Endothelial cell of umbilical vein (primary cell): ENCODE data around the gene OR2H1. TPM values are rescaled to one million over a fixed set of nuclear protein-coding genes. Genes with fewer than 3 reads are reported as not detected.

Source experiments
- BruUV-seq: library from RNA; stranded (reverse); fragments of 400-500 nt; replicated peaks from 2 replicates; lab custom pipeline; 2021; lab: Mats Ljungman, UMichigan
- CTCF ChIA-PET: fragments of 300-600, 350-600 bp; sonication (Branson Sonifier 250); formaldehyde crosslinking; loops from one replicate; lab custom pipeline; 2021; ENCODE audit warnings: antibody characterized with exemption, inconsistent platforms; lab: Charles Lee
- POLR2A ChIA-PET: fragments of 300-600, 350-600 bp; sonication (Branson Sonifier 250); formaldehyde crosslinking; loops from one replicate; lab custom pipeline; 2021; ENCODE audit warnings: antibody characterized with exemption, inconsistent platforms; lab: Charles Lee
- DNase-seq: peaks from one replicate; pipeline ENCODE4 v3.0.0-alpha.2; 2011; ENCODE audit warnings: low read depth, low spot score
- FAIRE-seq: peaks from 2 replicates; lab custom pipeline; 2011; peaks lifted over from hg19 to GRCh38; lab: Jason Lieb, UNC
- H2AFZ ChIP-seq: 2 replicates; pipeline ENCODE4 v1.6.0; 2012; ENCODE audit warnings: low read depth, low read length, control low read depth, inconsistent platforms
- H3K27ac ChIP-seq: 2 replicates; pipeline ENCODE4 v1.5.1; 2011; ENCODE audit warnings: low read depth, mild to moderate bottlenecking, control low read depth, low read length, moderate library complexity; ENCODE audit not compliant: insufficient read depth
- H3K27me3 ChIP-seq, 2 experiments: 2 replicates each; pipeline versions ENCODE4 v1.6.0 to v1.6.1; 2011; ENCODE audit warnings: low read length in 2 of 2, mixed read lengths in 1 of 2; ENCODE audit not compliant: control insufficient read depth in 2 of 2, insufficient read depth in 2 of 2
- H3K36me3 ChIP-seq, 2 experiments: 2 replicates in 1 of 2; 3 replicates in 1 of 2; pipeline ENCODE4 v1.5.1; 2011; ENCODE audit warnings: low read length in 2 of 2, mild to moderate bottlenecking in 1 of 2, moderate library complexity in 1 of 2; ENCODE audit not compliant: control insufficient read depth in 2 of 2, insufficient read depth in 2 of 2; ENCODE audit errors: extremely low read depth in 1 of 2
- H3K4me1 ChIP-seq: 3 replicates; pipeline ENCODE4 v1.5.1; 2011; ENCODE audit warnings: mild to moderate bottlenecking, low read length; ENCODE audit not compliant: control insufficient read depth, insufficient read depth; ENCODE audit errors: extremely low read depth
- H3K4me2 ChIP-seq: 2 replicates; pipeline ENCODE4 v1.6.1; 2011; ENCODE audit warnings: low read length, control low read depth, mixed read lengths; ENCODE audit not compliant: insufficient read depth
- H3K4me3 ChIP-seq, 3 experiments: fragments of 200-600 bp in 1 of 3; sonication (generic), shearing (Covaris generic) in 1 of 3; replicated peaks in 1 of 3; 2 replicates each; pipeline ENCODE4 v1.5.1; 2011 to 2016; ENCODE audit warnings: control low read depth in 3 of 3, low read length in 3 of 3, mild to moderate bottlenecking in 2 of 3, inconsistent platforms in 1 of 3, low read depth in 1 of 3, moderate library complexity in 1 of 3; ENCODE audit not compliant: insufficient read depth in 1 of 3
- H3K79me2 ChIP-seq: 2 replicates; pipeline ENCODE4 v1.6.0; 2012; ENCODE audit warnings: low read length, inconsistent platforms; ENCODE audit not compliant: control insufficient read depth, insufficient read depth
- H3K9ac ChIP-seq: replicated peaks from 2 replicates; pipeline ENCODE3; 2011; ENCODE audit warnings: low read length, control low read depth; ENCODE audit not compliant: insufficient read depth; ENCODE audit errors: extremely low read depth
- H3K9me1 ChIP-seq: replicated peaks from 3 replicates; pipeline ENCODE4 v1.6.0; 2011; ENCODE audit warnings: mild to moderate bottlenecking, low read length; ENCODE audit not compliant: control insufficient read depth, insufficient read depth; ENCODE audit errors: extremely low read depth
- H3K9me3 ChIP-seq: replicated peaks from 2 replicates; pipeline ENCODE4 v1.5.1; 2012; ENCODE audit warnings: low read length, inconsistent platforms; ENCODE audit not compliant: control insufficient read depth, insufficient read depth
- H4K20me1 ChIP-seq: replicated peaks from 2 replicates; pipeline ENCODE3; 2011; ENCODE audit warnings: mild to moderate bottlenecking, low read length; ENCODE audit not compliant: control insufficient read depth, insufficient read depth; ENCODE audit errors: extremely low read depth
- EZH2 ChIP-seq: IDR thresholded peaks from 2 replicates; pipeline ENCODE4 v1.6.1; 2012; ENCODE audit warnings: borderline replicate concordance, low read depth, mild to moderate bottlenecking, moderate library complexity, low read length, inconsistent platforms; ENCODE audit not compliant: severe bottlenecking
- FOS ChIP-seq: IDR thresholded peaks from 2 replicates; pipeline ENCODE4 v1.6.1; 2011; ENCODE audit warnings: mild to moderate bottlenecking, low read length, moderate library complexity, borderline replicate concordance; ENCODE audit not compliant: insufficient read depth
- GATA2 ChIP-seq: IDR thresholded peaks from 2 replicates; pipeline ENCODE4 v1.7.0; 2011; ENCODE audit warnings: low read depth, mild to moderate bottlenecking, moderate library complexity, mixed read lengths, low read length; ENCODE audit not compliant: insufficient read length, insufficient read depth
- JUN ChIP-seq: IDR thresholded peaks from 2 replicates; pipeline ENCODE4 v1.6.1; 2011; ENCODE audit warnings: borderline replicate concordance, low read depth; ENCODE audit not compliant: insufficient read length, insufficient read depth
- POLR2A ChIP-seq: IDR thresholded peaks from 2 replicates; pipeline ENCODE4 v1.6.1; 2012; ENCODE audit warnings: low read depth, mild to moderate bottlenecking, control low read depth, low read length
- POLR2AphosphoS5 ChIP-seq: IDR thresholded peaks from 2 replicates; pipeline ENCODE4 v1.6.1; 2012; ENCODE audit warnings: low read depth, mild to moderate bottlenecking, control low read depth, low read length, moderate library complexity; ENCODE audit not compliant: insufficient read depth
- dilution Hi-C: fragments of 300-500 bp; cut with MboI; formaldehyde crosslinking; loops from one replicate; pipeline ENCODE4 v1.15.0; 2019; ENCODE audit warnings: low sequenced_read_pairs; ENCODE audit not compliant: extremely low pct_ligation_motif_present
- intact Hi-C: fragments of 100-400 bp; cut with micrococcal nuclease; formaldehyde crosslinking; loops from one replicate; pipeline ENCODE4 v1.10.0; 2022
- polyA plus RNA-seq, 4 experiments: library from polyadenylated mRNA; depleted of rRNA in 3 of 4; stranded (reverse) in 3 of 4; unstranded in 1 of 4; fragments of >200 nt; gene quantifications; 2 replicates each; pipeline versions ENCODE4 v1.2.1 to v1.2.3, GENCODE V29; 2011 to 2012; ENCODE audit warnings: missing spikeins in 1 of 4
- total RNA-seq: library from RNA; stranded (reverse); gene quantifications from 2 replicates; pipeline ENCODE4 v1.2.3, GENCODE V29; 2021
- TF ChIP-seq, protein P1 (sequence below): IDR thresholded peaks from 2 replicates; pipeline ENCODE4 v1.6.1; 2011; ENCODE audit not compliant: insufficient read depth, insufficient read length
- TF ChIP-seq, protein P2 (sequence below), 2 donors: IDR thresholded peaks; 1 replicate in 1 of 2; 2 replicates in 1 of 2; pipeline ENCODE4 v1.5.1; 2011; ENCODE audit warnings: low read length in 2 of 2, mild to moderate bottlenecking in 2 of 2, moderate library complexity in 2 of 2, control low read depth in 1 of 2, inconsistent platforms in 1 of 2, low read depth in 1 of 2; ENCODE audit not compliant: insufficient read depth in 1 of 2; ENCODE audit errors: extremely low read depth in 1 of 2

Gene OR2H1
- total and polyA plus RNA-seq, 2 donors (not counting 3 experiments of a cell fraction or from before 2014, with no cell fraction given), result not detected

DNA sequence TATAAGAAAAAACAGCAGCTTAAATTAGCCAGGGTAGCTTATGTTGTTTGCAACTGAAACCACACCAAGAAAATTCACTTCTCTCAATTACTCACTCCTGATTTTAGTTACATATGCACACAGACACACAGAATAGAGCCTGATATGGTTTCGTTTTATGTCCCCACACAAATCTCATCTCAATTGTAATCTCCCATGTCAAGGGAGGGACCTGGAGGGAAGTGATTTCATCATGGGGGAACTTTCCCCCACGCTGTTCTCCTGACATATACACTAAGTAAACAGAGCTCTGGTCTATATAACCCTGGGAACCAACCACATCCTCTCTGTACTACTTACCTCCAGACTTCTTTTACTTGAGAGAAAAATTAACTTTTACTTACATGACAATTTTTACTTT lies 32.4 kb upstream of the OR2H1 start:
- Histone ChIP-seq H3K27me3 (no peaks in the 10 kb centered on the region), H3K9ac (no peak overlapping the region), H3K4me2 (no peak overlapping the region), H3K4me1 (no peaks in the 10 kb centered on the region), H3K36me3 (no peaks in the 10 kb centered on the region), H3K79me2 (no peaks in the 10 kb centered on the region), H3K27ac (no peak overlapping the region), H4K20me1 (no peaks in the 10 kb centered on the region), H3K4me3 (no peak overlapping the region), H3K9me1 (no peaks in the 10 kb centered on the region), H2AFZ (no peak overlapping the region), H3K9me3 (no peaks in the 10 kb centered on the region)
- no TSS peak for BruUV-seq
- intact Hi-C loops, result no loop called here
- DNase-seq (no peak), FAIRE-seq (no peak)
- POLR2A ChIA-PET, result no interaction called here
- TF ChIP-seq POLR2A (no peak), GATA2 (no peak), POLR2AphosphoS5 (no peak), FOS (no peak), JUN (no peak), EZH2 (no peak)
- TF ChIP-seq, protein P1, sequence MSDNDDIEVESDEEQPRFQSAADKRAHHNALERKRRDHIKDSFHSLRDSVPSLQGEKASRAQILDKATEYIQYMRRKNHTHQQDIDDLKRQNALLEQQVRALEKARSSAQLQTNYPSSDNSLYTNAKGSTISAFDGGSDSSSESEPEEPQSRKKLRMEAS, result no peak
- CTCF ChIA-PET, result no interaction called here
- dilution Hi-C loops, result no loop called here

DNA sequence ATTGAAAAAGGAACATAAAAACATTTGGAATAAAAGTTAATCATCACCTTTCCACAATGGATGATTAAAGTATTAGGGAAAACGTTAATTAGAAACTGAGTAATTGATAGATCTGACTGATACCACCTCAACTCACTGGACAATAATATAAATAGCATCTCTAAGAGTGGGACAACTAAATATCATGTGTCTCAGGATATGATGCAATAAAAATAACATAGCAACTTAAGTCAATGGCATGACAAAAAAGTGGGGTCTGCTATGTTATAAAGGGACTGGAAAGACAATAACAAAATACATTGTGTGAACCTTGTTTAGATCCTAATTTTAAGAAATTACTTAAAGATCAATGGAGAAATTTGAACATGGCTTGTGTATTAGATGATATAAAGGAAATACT lies 31.9 kb upstream of the OR2H1 start:
- CTCF ChIA-PET, result no interaction called here
- H3K79me2 ChIP-seq, result no peaks in the 10 kb centered on the region
- H3K9ac ChIP-seq, result no peak overlapping the region
- no peaks in the 10 kb centered on the region for H3K4me1 ChIP-seq
- dilution Hi-C loops, result no loop called here
- H3K9me3 ChIP-seq, result no peaks in the 10 kb centered on the region
- H4K20me1 ChIP-seq, result no peaks in the 10 kb centered on the region
- H3K27me3 ChIP-seq, result no peaks in the 10 kb centered on the region
- POLR2A ChIA-PET, result no interaction called here
- no peak for FAIRE-seq
- intact Hi-C loops, result no loop called here
- no peak overlapping the region for H2AFZ ChIP-seq
- no peaks in the 10 kb centered on the region for H3K36me3 ChIP-seq
- H3K9me1 ChIP-seq, result no peaks in the 10 kb centered on the region
- H3K4me3 ChIP-seq, result no peak overlapping the region
- DNase-seq, result no peak
- H3K27ac ChIP-seq, result no peak overlapping the region
- no peak for TF ChIP-seq JUN
- TF ChIP-seq, protein P2, sequence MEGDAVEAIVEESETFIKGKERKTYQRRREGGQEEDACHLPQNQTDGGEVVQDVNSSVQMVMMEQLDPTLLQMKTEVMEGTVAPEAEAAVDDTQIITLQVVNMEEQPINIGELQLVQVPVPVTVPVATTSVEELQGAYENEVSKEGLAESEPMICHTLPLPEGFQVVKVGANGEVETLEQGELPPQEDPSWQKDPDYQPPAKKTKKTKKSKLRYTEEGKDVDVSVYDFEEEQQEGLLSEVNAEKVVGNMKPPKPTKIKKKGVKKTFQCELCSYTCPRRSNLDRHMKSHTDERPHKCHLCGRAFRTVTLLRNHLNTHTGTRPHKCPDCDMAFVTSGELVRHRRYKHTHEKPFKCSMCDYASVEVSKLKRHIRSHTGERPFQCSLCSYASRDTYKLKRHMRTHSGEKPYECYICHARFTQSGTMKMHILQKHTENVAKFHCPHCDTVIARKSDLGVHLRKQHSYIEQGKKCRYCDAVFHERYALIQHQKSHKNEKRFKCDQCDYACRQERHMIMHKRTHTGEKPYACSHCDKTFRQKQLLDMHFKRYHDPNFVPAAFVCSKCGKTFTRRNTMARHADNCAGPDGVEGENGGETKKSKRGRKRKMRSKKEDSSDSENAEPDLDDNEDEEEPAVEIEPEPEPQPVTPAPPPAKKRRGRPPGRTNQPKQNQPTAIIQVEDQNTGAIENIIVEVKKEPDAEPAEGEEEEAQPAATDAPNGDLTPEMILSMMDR (IDR thresholded peaks at IDR 0.05; ENCODE audit: extremely low read depth in 1 of 2, insufficient read depth in 1 of 2, low read depth in 1 of 2, low read length in 2 of 2), result no peak
- no peak overlapping the region for H3K4me2 ChIP-seq
- BruUV-seq, result no TSS peak
